A549 treated with RU486 at 1 μM for 4 hours (cell line): ENCODE measurements around the gene GGA1. TPM values are rescaled to one million over a fixed set of nuclear protein-coding genes. Genes with fewer than 3 reads are reported as not detected.

Experiments
- total RNA-seq: library from RNA; stranded (reverse); fragments of 200-300 nt; extraction: Qiagen RNA extraction; gene quantifications from 5 replicates; pipeline ENCODE4 v1.2.3, GENCODE V29; 2022; ENCODE audit warnings: low read depth

GGA1 gene
- 16.4 to 23.7 TPM (median 21.6 TPM) in 5 replicates for total RNA-seq

GRCh38 chr22:37608477-37609239 lies at the start of gene GGA1:
TSS of gene GGA1 (plus strand) at chr22:37608834. CDS start at chr22:37608861, 27 bp downstream.

GRCh38 chr22:37559901-37560607 lies 48.6 kb upstream of the GGA1 start, which contains the start of gene CDC42EP1:
TSS of gene CDC42EP1 (plus strand) at chr22:37560480. CDS start at chr22:37566350, 5,870 bp downstream.

GRCh38 chr22:37639070-37639760 lies 30.6 kb downstream of the GGA1 start, which contains the start of gene SH3BP1:
TSS of gene SH3BP1 (plus strand) at chr22:37639669. CDS start at chr22:37639788, 119 bp downstream.

GRCh38 chr22:37658133-37659065 lies 49.8 kb downstream of the GGA1 start, which contains the start of gene PDXP:
TSS of gene PDXP (plus strand) at chr22:37658723. CDS start at chr22:37658783, 60 bp downstream.

GRCh38 chr22:37674951-37675929 lies 66.6 kb downstream of the GGA1 start, which contains the start of gene LGALS1:
TSS of gene LGALS1 (plus strand) at chr22:37675636. CDS start at chr22:37675703, 67 bp downstream.

Other genes starting within 250 kb of the GGA1 start
- gene ELFN2, start 181.4 kb upstream of the GGA1 start, total RNA-seq = 5.2 to 8.9 TPM (median 7.6 TPM) in 5 replicates
- 1.6 to 2.9 TPM (median 2.0 TPM) in 5 replicates for gene MFNG, start 122.5 kb upstream of the GGA1 start, total RNA-seq
- 24.2 to 41.1 TPM (median 36.8 TPM) in 5 replicates for gene CARD10, start 89.4 kb upstream of the GGA1 start, total RNA-seq
- gene CDC42EP1, start 48.4 kb upstream of the GGA1 start, total RNA-seq = 27.8 to 39.1 TPM (median 37.3 TPM) in 5 replicates
- 0.20 TPM in 1 of 5 replicates, not detected in the others for gene LGALS2, start 28.7 kb upstream of the GGA1 start, total RNA-seq
- gene SH3BP1, start 30.8 kb downstream of the GGA1 start, total RNA-seq = 1.9 to 3.1 TPM (median 2.1 TPM) in 5 replicates
- 15.1 to 21.3 TPM (median 19.9 TPM) in 5 replicates for gene PDXP, start 49.9 kb downstream of the GGA1 start, total RNA-seq
- 1,192 to 1,348 TPM (median 1,281 TPM) in 5 replicates for gene LGALS1, start 66.8 kb downstream of the GGA1 start, total RNA-seq
- gene NOL12, start 77.5 kb downstream of the GGA1 start, total RNA-seq = 27.4 to 31.3 TPM (median 28.5 TPM) in 5 replicates
- 22.3 to 35.1 TPM (median 29.2 TPM) in 5 replicates for gene TRIOBP, start 88.2 kb downstream of the GGA1 start, total RNA-seq
- 2.4 to 3.8 TPM (median 2.7 TPM) in 5 replicates for gene GCAT, start 199.1 kb downstream of the GGA1 start, total RNA-seq
- gene GALR3, start 214.5 kb downstream of the GGA1 start, total RNA-seq = not detected in 5 replicates
- 17.0 to 25.5 TPM (median 24.0 TPM) in 5 replicates for gene ANKRD54, start 235.5 kb downstream of the GGA1 start, total RNA-seq
- gene EIF3L, start 240.6 kb downstream of the GGA1 start, total RNA-seq = 265 to 330 TPM (median 289 TPM) in 5 replicates